Stimulated activated CD8-positive, alpha-beta memory T cell treated with anti-CD3 and anti-CD28 coated beads, Interleukin-4, amount 100 ng/mL, for 48 hours (primary cell): ENCODE results near the gene COL18A1.
"Not testable (repeated sequence)": the region's sequence is repeated elsewhere in the genome, so short reads cannot be mapped to it uniquely, and the experiment has no call there.

Source experiments
- DNase-seq: peaks from one replicate; pipeline ENCODE4 v3.0.0-alpha.2; 2020

COL18A1 gene

DNA sequence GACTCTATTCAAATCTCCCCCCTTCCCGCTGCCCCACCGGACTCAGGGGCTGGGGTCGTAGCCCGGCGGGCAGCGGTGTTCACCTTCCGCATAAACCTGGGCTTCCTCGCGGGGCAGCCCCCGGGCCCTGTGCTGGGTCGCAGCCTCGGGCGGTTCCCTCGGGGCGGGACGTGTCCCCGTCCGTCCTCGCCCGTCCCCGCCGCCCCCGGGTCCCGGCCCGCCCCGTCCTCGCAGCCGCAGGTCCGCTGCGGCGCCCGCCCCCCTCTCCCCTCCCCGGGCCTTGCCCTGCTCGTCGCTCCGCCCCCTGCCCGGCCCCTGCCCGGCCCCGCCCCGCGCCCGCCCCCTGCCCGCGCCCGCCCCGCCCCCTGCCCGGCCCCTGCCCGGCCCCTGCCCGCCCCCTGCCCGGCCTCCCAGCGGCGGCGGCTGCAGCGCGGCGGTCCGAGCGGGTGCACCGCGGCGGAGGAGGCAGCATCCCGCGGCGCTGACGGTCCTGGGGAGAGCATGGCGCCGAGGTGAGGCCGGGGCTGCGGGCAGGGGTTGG, at the start of gene COL18A1:
COL18A1 (plus strand) TSS at position 436 of the 541 bp plus-strand sequence; CDS start at position 502, 66 bp downstream.
- peak; percentile 50 for DNase-seq

GRCh38 chr21:45355573-45355972, 49.4 kb upstream of the COL18A1 start:
- no peak for DNase-seq

- DNase-seq = no peak
Observed at GRCh38 chr21:45356251-45356650, 48.7 kb upstream of the COL18A1 start.

DNA sequence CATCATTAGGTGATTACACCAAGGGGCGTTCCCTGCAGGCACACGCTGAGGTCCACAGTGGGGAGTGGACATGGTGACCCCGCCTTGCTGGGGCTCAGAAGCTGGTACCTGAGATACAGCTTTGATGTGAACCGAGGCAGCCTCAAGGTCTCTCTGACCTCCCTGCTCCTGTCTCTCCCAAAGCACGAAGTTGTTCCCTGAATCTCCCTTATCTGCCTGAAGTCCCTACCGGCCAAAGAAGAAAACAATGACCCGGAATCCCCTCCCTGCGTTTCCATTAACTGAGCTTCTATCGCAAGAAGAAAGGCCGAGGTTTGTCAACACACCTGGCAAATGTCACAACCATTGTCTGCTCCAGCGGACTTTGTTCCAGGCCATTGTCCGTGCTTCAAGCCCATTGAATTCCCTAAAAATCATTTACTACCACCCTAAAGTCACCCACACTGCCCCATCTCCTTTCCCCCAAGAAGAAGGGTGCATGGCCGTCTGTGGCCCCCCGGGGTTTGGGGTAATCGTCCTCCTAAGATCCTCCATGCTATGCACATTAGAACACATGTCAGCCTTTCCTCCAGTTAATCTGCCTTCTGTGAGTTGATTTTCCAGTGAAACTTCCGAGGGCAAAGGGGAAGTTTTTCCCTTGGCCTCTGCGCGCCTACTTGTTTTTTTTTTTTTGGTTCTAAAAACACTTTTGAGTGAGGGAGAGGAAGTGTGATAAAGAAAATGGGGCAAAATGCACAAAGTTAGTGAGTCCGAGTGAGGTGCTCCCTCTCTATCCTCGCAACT, 48.1 kb upstream of the COL18A1 start:
- no peak for DNase-seq

- DNase-seq = no peak
Observed at GRCh38 chr21:45357436-45358260, 47.3 kb upstream of the COL18A1 start.

GRCh38 chr21:45358261-45358670, 46.7 kb upstream of the COL18A1 start:
- no peak for DNase-seq

DNA sequence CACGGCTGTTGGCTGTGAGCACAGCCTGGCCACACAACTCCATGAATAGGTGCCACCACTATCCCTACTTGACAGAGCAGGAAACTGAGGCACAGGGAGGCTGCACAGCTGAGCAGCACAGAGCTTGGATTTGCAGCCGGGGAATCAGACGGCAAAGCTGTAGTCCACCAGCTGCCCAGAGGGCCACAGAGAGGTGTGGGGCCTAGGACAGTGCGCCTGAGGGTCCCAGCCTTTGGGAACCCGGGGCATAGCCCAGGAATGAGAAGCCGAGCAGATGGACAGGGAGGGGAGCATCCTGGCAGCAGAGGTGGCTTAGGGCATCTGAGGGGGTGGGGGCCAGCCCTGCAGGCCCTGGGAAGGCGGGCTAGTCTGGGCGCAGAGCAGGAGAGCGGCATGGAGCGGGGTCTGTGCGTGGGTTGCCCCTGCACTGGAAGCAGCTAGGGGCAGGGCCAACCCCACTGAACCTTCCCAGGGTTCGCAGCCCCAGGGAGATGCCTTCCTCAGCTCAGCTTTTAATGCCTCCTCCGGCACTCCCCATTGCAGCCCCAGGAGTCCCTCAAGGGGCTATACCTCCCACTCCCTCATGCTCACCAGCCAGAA, 46.2 kb upstream of the COL18A1 start:
- no peak for DNase-seq

DNA sequence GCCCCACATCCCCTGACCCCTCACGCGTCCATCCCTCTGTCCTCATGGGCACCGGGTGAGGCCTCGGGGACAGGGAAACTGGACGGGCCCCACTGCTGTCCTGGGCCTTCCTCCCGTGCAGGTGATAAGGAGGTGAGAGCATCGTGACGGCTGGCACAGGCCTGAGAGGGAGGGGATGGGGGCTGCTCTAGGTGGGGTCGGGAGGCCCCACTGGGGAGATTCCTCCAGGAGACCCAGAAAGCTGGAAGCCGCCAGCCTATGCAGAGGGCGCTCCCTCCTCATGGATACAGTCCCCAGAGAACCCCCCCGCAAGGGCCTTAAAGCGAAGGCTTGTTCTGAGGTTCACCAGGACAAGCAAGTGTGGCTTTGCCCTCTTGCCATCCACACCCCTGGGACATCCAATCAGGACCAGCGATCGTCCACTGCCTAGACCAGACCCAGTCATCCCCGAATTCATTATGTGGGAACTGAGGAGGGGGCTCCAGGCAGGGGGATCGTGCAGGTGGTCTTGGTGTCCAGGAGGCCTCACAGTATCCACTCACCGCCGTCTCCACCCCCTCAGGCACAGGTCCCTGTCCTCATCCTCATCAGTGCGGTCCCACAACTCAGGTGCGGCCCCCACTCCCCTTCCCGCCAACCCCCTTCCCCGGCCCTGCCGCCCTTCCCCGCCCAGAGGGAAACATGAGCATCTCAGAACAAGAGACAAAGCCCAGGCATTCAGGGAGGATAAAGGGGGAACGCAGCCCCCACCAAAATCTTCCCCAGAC, 45.3 kb upstream of the COL18A1 start:
- no peak for DNase-seq

DNA sequence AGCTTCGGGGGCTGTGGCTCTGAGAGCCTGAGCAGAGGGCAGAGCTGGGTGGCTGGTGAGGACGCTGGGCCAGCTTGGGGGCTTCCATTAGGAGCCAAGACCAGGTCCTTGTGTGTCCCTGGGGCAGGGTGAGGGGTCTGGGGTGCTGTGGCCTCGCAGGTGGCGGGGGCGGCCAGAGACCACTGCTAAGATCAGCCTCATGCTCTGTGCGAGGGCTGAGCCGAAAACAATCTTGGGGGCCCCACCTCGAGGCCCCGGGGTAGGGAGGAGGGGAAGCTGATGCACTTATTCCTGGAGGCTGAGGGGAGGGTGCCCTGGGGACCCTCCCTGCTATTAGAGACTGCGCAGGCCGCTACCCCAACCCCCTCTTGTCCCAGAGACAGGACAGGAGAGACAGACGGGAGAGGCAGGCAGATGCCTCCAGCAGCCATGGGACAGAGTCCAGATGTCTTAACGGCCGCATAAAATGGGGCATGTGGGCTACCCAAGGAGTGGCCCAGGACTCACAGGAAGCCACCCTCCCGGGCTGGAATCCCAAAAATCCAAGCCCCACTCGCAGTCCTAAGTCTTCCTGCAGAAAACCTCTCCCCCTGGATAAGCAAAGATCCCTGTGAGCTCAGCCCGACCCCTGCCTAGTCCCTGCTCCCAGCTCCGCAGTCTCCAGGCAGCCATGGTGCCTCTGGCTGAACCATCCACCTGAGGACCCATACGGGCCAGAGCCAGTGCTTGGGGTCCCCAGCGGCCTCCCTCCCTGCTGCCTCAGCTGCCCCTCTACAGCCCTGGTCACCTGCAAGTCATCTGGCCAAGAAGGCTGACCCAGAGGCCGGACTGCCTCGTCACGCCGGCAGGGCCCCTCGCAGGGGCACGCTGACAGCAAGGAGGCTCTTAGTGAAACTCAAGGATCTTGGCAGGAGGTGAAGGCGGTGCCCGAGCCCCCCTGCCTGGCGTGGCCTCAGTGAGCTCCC, 43.6 kb upstream of the COL18A1 start:
- no peak for DNase-seq

GRCh38 chr21:45362077-45362747, 42.8 kb upstream of the COL18A1 start:
- DNase-seq = no peak

DNA sequence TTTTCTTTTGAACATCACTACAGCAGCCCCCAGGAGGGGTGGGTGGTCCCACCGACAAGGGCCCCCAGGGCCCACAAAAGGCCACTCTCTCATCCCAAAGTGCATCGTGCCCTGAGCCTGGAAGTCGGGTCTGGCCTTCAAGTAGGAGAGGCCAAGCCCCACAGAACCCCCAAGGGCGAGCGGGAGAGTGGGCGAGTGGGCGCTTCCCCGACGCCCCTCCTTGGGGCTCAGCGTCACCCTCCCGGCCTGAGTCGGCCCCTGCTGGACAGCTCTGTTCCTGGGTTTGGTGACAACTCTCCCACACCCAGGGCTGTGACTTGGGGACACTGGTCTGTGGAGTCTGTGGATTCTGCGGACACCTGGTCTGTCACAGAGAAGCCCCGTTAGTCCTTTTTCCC, 42.2 kb upstream of the COL18A1 start:
- DNase-seq = no peak

DNA sequence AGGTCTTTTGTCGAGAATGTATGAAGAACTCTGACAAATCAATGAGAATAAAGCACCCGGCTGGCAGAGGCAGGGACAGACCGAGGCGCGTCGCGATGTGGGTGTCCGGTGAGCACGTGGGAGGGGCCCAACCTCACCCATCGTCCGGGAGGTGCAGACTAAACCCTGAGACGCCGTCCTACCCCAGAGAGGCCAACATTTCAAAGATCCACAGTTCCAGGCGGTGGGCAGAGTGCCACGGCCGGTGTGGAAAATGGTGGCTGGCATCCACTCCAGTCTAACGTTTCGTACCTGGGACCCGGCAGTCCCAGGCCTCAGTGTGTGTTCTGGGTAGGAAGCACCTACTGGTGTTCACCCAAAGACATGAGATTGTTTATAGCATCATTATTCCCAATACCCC, 41.7 kb upstream of the COL18A1 start:
- not testable (repeated sequence) for DNase-seq

DNA sequence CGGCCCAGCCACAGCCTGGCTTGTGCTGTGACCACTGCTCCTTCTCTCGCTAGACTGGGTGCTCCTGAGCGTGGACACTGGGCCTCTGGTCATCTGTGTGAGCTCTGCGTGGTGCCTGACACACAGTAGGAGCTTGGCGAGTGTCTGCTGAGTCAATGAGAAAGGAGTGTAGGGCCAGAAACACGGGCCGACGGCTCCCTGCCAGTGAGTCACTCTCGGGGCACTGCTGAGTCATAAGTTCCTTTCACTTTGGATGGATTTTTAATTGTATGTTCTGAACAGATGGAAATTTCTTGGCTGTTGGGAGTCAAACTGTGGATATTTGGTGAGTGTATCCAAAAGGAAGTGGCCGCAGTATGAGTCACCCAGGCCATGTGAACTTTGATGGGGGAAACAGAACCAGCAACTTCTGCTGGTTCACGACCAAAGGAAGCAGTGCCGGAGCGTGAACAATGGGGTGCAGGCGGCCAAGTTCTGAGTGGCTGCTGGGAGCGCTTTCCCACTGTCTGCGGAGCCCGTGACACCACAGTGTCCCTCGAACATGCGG, 41.0 kb upstream of the COL18A1 start:
- DNase-seq = peak; percentile 60

DNA sequence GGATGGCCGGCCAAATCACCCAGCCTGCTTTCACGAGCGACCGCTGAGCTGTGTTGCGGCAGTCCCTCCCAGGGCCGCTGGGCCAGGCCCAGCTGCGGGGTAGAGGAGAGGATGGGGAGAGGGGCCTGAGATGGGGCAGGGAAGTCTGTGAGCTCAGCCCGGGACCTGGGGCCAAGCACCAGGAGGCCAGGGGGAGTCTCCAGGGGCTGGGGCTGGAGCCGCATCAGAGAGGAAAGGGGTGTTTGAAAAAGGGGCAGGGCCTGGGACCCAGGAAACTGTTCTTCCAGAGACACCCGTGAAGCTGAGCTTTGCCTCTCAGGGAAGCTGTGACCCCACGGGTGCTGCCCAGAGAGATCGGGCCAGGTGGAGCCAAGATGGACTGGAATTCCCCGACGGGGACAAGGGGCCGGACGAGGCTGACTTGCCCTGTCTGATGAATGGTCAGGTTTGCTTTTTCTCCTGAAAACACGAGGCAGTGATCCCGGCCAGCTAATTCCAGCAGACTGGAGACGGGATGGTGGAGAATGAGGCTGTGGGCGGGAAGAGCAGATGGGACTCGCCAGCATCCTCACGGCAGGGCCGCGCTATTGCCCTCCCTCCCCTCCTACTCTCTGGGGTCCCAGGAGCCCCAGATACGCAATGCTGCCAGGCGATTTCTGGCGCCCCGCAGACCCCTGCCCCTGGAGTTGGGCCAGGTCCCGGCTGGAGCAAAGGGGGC, 40.3 kb upstream of the COL18A1 start:
- no peak for DNase-seq

GRCh38 chr21:45365186-45365607, 39.8 kb upstream of the COL18A1 start:
- DNase-seq = no peak

- DNase-seq = no peak
Observed at GRCh38 chr21:45365608-45366241, 39.2 kb upstream of the COL18A1 start.

DNA sequence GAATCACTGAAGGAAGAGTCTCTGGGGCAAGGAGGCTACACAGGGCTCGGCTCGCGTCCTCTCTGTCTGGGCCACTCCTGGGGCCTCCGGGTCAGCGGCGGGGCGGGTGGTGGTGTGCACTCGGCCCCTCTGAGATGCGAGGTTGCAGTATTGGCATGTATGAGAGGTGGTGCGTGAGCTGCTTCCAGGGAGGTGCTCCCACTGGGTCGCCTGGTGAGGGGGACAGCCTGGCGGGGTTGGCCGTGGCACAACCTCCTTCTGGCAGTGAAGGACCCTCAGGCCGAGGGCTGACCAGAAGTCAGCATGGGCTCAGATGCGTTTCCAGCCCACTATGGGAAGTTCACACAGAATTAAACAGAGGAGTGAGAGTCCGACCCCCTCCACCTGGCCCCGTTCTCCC, 38.5 kb upstream of the COL18A1 start:
- DNase-seq = no peak

GRCh38 chr21:45366931-45367401, 38.0 kb upstream of the COL18A1 start:
- DNase-seq = no peak
